Calu3 (cell line): ENCODE results near the gene COL11A1. TPM values are rescaled to one million over a fixed set of nuclear protein-coding genes. Genes with fewer than 3 reads are reported as not detected.

Source experiments
- BruUV-seq: library from RNA; stranded (reverse); fragments of 400-500 nt; replicated peaks from 2 replicates; lab custom pipeline; 2021; lab: Mats Ljungman, UMichigan
- CTCF ChIA-PET: fragments of 300-600 bp; sonication (Branson Sonifier 250); formaldehyde crosslinking; loops from one replicate; lab custom pipeline; 2022; ENCODE audit warnings: antibody characterized with exemption; lab: Charles Lee
- DNase-seq: peaks from one replicate; pipeline ENCODE4 v3.0.0; 2022
- H3K27ac Mint-ChIP-seq: one replicate; pipeline ENCODE4 v1.8.0; 2022; ENCODE audit warnings: mixed read lengths; ENCODE audit not compliant: unreplicated experiment
- H3K27me3 Mint-ChIP-seq: one replicate; pipeline ENCODE4 v1.8.0; 2022; ENCODE audit warnings: mixed read lengths; ENCODE audit not compliant: unreplicated experiment
- H3K36me3 Mint-ChIP-seq: one replicate; pipeline ENCODE4 v1.8.0; 2022; ENCODE audit warnings: mild to moderate bottlenecking, moderate library complexity, mixed read lengths; ENCODE audit not compliant: insufficient read depth, unreplicated experiment
- H3K4me1 Mint-ChIP-seq: one replicate; pipeline ENCODE4 v1.8.0; 2022; ENCODE audit warnings: mild to moderate bottlenecking, low read depth, mixed read lengths; ENCODE audit not compliant: unreplicated experiment
- H3K4me3 Mint-ChIP-seq: one replicate; pipeline ENCODE4 v1.8.0; 2022; ENCODE audit warnings: mild to moderate bottlenecking, low read depth, moderate library complexity, mixed read lengths; ENCODE audit not compliant: unreplicated experiment
- H3K9me3 Mint-ChIP-seq: one replicate; pipeline ENCODE4 v1.8.0; 2022; ENCODE audit warnings: low read depth, mixed read lengths; ENCODE audit not compliant: unreplicated experiment
- intact Hi-C: fragments of 100-400 bp; cut with micrococcal nuclease; formaldehyde crosslinking; loops from one replicate; pipeline ENCODE4 v1.10.0; 2022; ENCODE audit not compliant: unreplicated experiment
- total RNA-seq: library from RNA; stranded (reverse); gene quantifications from 2 replicates; pipeline ENCODE4 v1.2.3, GENCODE V29; 2022
- TF ChIP-seq, protein P1 (sequence below): fragments of 200-600 bp; IDR thresholded peaks from one replicate; pipeline ENCODE4 v1.8.0; 2022; ENCODE audit warnings: antibody characterized with exemption; ENCODE audit not compliant: unreplicated experiment

COL11A1 gene
- total RNA-seq, 1 experiment from 2014 or later, result not detected

DNA sequence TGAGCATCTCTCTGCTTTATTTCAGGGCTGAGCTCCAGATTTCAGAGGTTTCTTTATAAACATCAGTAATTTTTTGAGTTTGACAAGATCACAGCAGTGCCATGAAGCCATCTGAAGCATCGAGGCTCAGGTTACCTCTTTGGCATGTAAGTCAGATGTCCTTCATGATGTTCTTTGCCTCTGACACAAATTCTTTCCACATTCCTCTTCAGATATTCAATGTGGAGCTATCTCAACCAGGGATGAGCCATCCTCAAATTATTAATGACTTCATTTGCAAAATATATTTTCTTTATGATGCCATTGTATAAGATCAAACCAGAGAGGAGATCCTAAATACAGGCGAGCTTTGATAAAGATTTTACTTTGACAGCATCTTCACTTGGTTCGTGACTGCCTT is 256.7 kb downstream of the COL11A1 start:
- intact Hi-C loops, result no loop called here
- no peak for DNase-seq
- no peak overlapping the region for H3K4me3 Mint-ChIP-seq
- H3K36me3 Mint-ChIP-seq, result no peaks in the 10 kb centered on the region
- H3K27ac Mint-ChIP-seq, result no peak overlapping the region
- no TSS peak for BruUV-seq
- H3K27me3 Mint-ChIP-seq, result no peaks in the 10 kb centered on the region
- CTCF ChIA-PET, result no interaction called here
- no peaks in the 10 kb centered on the region for H3K4me1 Mint-ChIP-seq
- H3K9me3 Mint-ChIP-seq, result peaks cover 5% of the 10 kb centered on the region
- TF ChIP-seq, protein P1, sequence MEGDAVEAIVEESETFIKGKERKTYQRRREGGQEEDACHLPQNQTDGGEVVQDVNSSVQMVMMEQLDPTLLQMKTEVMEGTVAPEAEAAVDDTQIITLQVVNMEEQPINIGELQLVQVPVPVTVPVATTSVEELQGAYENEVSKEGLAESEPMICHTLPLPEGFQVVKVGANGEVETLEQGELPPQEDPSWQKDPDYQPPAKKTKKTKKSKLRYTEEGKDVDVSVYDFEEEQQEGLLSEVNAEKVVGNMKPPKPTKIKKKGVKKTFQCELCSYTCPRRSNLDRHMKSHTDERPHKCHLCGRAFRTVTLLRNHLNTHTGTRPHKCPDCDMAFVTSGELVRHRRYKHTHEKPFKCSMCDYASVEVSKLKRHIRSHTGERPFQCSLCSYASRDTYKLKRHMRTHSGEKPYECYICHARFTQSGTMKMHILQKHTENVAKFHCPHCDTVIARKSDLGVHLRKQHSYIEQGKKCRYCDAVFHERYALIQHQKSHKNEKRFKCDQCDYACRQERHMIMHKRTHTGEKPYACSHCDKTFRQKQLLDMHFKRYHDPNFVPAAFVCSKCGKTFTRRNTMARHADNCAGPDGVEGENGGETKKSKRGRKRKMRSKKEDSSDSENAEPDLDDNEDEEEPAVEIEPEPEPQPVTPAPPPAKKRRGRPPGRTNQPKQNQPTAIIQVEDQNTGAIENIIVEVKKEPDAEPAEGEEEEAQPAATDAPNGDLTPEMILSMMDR, result no peak

DNA sequence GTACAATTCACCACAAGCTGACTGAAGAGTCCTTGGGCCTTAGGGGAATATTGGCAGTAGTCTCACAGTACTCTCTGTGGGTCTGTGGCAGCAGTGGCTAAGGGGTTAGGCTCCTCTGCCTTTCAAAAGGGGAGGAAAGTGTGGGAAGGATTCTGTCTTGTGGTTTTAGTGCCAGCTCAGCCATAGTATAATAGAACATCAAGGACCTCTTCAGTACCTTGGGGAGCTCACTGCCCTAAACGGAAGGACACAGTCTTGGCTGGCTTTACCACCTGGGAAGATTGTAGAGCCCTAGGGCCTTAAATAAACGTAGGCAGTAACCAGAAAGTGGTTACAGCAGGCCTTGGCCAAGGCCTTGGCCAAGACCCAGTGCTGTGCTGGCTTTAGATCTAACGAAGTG is 265.7 kb downstream of the COL11A1 start:
- Mint-ChIP-seq H3K36me3 (no peaks in the 10 kb centered on the region), H3K9me3 (peaks cover 2% of the 10 kb centered on the region), H3K4me3 (no peak overlapping the region), H3K4me1 (no peaks in the 10 kb centered on the region), H3K27me3 (no peaks in the 10 kb centered on the region), H3K27ac (no peak overlapping the region)
- TF ChIP-seq, protein P1, result no peak
- CTCF ChIA-PET, result no interaction called here
- no peak for DNase-seq
- intact Hi-C loops, result no loop called here
- no TSS peak for BruUV-seq

DNA sequence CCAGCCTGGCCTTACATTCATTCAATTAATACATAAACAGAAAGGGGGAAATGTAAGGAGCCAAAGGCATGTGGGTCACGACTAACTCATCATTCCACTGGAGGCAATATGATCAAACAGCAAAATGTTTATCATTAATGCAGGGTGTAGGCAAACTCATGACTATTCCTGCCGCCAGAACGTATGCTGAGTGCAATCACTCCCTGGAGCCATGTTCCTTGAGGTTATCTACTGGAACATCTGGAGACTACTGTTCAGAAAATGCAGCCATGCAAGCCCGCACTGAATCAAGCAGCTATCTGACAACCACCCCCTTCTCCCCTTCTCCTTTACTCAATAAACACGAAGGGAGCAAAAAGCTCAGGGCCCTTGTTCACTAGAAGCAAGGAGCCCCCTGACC is 267.6 kb downstream of the COL11A1 start:
- no peak overlapping the region for H3K27ac Mint-ChIP-seq
- no peaks in the 10 kb centered on the region for H3K27me3 Mint-ChIP-seq
- TF ChIP-seq, protein P1, result no peak
- DNase-seq, result no peak
- intact Hi-C loops, result no loop called here
- CTCF ChIA-PET, result no interaction called here
- no peaks in the 10 kb centered on the region for H3K4me1 Mint-ChIP-seq
- H3K36me3 Mint-ChIP-seq, result no peaks in the 10 kb centered on the region
- H3K4me3 Mint-ChIP-seq, result no peak overlapping the region
- no TSS peak for BruUV-seq
- peaks cover 2% of the 10 kb centered on the region for H3K9me3 Mint-ChIP-seq

DNA sequence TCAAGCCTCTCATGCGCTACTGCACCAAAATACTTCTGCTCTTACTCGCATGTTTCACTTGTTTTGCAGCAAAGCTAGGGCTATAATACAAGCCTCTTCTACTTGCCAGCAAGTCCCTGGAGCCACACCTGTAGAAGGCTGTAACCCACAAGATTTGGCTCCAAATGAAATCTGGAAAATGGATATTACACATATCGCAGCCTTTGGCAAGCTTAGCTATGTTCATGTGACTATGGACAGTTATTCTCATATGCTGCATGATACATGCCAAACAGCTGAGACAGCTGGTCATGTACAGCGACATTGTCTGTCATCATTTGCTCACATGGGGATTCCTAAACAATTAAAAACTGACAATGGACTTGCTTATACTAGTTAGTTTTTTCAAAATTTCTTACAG is 270.3 kb downstream of the COL11A1 start:
- DNase-seq, result no peak

More for the DNA sequence above, 270.3 kb downstream of the COL11A1 start:
- Mint-ChIP-seq H3K4me3 (no peak overlapping the region), H3K9me3 (no peaks in the 10 kb centered on the region), H3K4me1 (no peaks in the 10 kb centered on the region), H3K27ac (no peak overlapping the region), H3K27me3 (no peaks in the 10 kb centered on the region), H3K36me3 (no peaks in the 10 kb centered on the region)
- CTCF ChIA-PET, result no interaction called here
- intact Hi-C loops, result no loop called here
- TF ChIP-seq, protein P1, result no peak
- no TSS peak for BruUV-seq
